GM23338 (cell line): ENCODE data around the gene SETD1A. TPM values are rescaled to one million over a fixed set of nuclear protein-coding genes. Genes with fewer than 3 reads are reported as not detected.

Experiments
- ATAC-seq: fragments of 200-7000 bp; cut with Tn5 transposase; 3 replicates; pipeline ENCODE4 v1.9.1; 2020
- DNase-seq: peaks from one replicate; pipeline ENCODE4 v3.0.0-alpha.2; 2015; ENCODE audit warnings: low spot score
- H2AFZ ChIP-seq: fragments of 200-600 bp; sonication (generic); 2 replicates; pipeline ENCODE4 v1.8.0; 2016; ENCODE audit warnings: antibody characterized with exemption, mild to moderate bottlenecking, moderate library complexity
- H3F3A ChIP-seq: fragments of 200-600 bp; sonication (generic); replicated peaks from 2 replicates; pipeline ENCODE4 v1.8.0; 2017; ENCODE audit warnings: antibody characterized with exemption, mixed run types, low read depth
- H3K27ac ChIP-seq: fragments of 200-600 bp; sonication (generic); 2 replicates; pipeline ENCODE4 v1.6.1; 2016; ENCODE audit warnings: low read depth
- H3K27me3 ChIP-seq: fragments of 200-600 bp; sonication (generic); 2 replicates; pipeline ENCODE4 v1.8.0; 2016; ENCODE audit warnings: mild to moderate bottlenecking, mixed run types, moderate library complexity; ENCODE audit not compliant: insufficient read depth
- H3K36me3 ChIP-seq: fragments of 200-600 bp; sonication (generic); 2 replicates; pipeline ENCODE4 v1.8.0; 2016; ENCODE audit warnings: mild to moderate bottlenecking; ENCODE audit not compliant: insufficient read depth
- H3K4me1 ChIP-seq: fragments of 200-600 bp; sonication (generic); 2 replicates; pipeline ENCODE4 v1.8.0; 2016; ENCODE audit warnings: mild to moderate bottlenecking, moderate library complexity; ENCODE audit not compliant: insufficient read depth
- H3K4me2 ChIP-seq: fragments of 200-600 bp; sonication (generic); 2 replicates; pipeline ENCODE4 v1.7.1; 2017; ENCODE audit warnings: mixed run types
- H3K4me3 ChIP-seq: fragments of 200-600 bp; sonication (generic); 2 replicates; pipeline ENCODE4 v1.6.1; 2016; ENCODE audit warnings: mixed run types
- H3K79me2 ChIP-seq: fragments of 200-600 bp; sonication (generic); replicated peaks from 2 replicates; pipeline ENCODE4 v1.8.0; 2017; ENCODE audit warnings: mild to moderate bottlenecking; ENCODE audit not compliant: insufficient read depth
- H3K9me2 ChIP-seq: fragments of 200-600 bp; sonication (generic); 2 replicates; pipeline ENCODE4 v1.8.0; 2017; ENCODE audit not compliant: insufficient read depth
- H4K20me1 ChIP-seq: fragments of 200-600 bp; sonication (generic); replicated peaks from 2 replicates; pipeline ENCODE4 v1.8.0; 2017; ENCODE audit warnings: mild to moderate bottlenecking; ENCODE audit not compliant: insufficient read depth
- H3K27ac Mint-ChIP-seq: 2 replicates; pipeline ENCODE4 v1.8.0; 2020; ENCODE audit warnings: inconsistent platforms, mild to moderate bottlenecking, moderate library complexity, mixed read lengths
- H3K27me3 Mint-ChIP-seq: 3 replicates; pipeline ENCODE4 v1.8.0; 2022; ENCODE audit warnings: low read depth, mild to moderate bottlenecking, moderate library complexity, mixed read lengths, inconsistent platforms; ENCODE audit not compliant: insufficient read depth, poor library complexity
- H3K36me3 Mint-ChIP-seq: 3 replicates; pipeline ENCODE4 v1.8.0; 2021; ENCODE audit warnings: low read depth, mild to moderate bottlenecking, inconsistent platforms, moderate library complexity, mixed read lengths
- H3K4me1 Mint-ChIP-seq: 3 replicates; pipeline ENCODE4 v1.8.0; 2020; ENCODE audit warnings: mild to moderate bottlenecking, inconsistent platforms, mixed read lengths
- H3K4me3 Mint-ChIP-seq: 3 replicates; pipeline ENCODE4 v1.8.0; 2021; ENCODE audit warnings: moderate library complexity, mild to moderate bottlenecking, inconsistent platforms, mixed read lengths
- H3K9me3 Mint-ChIP-seq: 3 replicates; pipeline ENCODE4 v1.8.0; 2020; ENCODE audit warnings: moderate library complexity, mild to moderate bottlenecking, inconsistent platforms, mixed read lengths
- CREB1 ChIP-seq: fragments of 250-450 bp; sonication (Bioruptor Pico); IDR thresholded peaks from 2 replicates; pipeline ENCODE4 v1.5.0; 2020; ENCODE audit warnings: low read depth, mild to moderate bottlenecking, moderate library complexity
- EZH2 ChIP-seq: fragments of 200-600 bp; sonication (generic); IDR thresholded peaks from one replicate; pipeline ENCODE4 v1.8.0; 2017; ENCODE audit warnings: antibody characterized with exemption, mild to moderate bottlenecking, low read depth; ENCODE audit not compliant: unreplicated experiment
- EZH2phosphoT487 ChIP-seq: fragments of 200-600 bp; sonication (generic); IDR thresholded peaks from one replicate; pipeline ENCODE4 v1.8.1; 2018; ENCODE audit warnings: antibody characterized with exemption; ENCODE audit not compliant: unreplicated experiment
- JUNB ChIP-seq: IDR thresholded peaks from one replicate; pipeline ENCODE4 v1.6.1; 2016; ENCODE audit warnings: antibody characterized with exemption; ENCODE audit not compliant: unreplicated experiment
- NANOG ChIP-seq: IDR thresholded peaks from 2 replicates; pipeline ENCODE4 v1.6.1; 2016; ENCODE audit warnings: antibody characterized with exemption, borderline replicate concordance
- POLR2AphosphoS5 ChIP-seq: IDR thresholded peaks from 2 replicates; pipeline ENCODE4 v1.6.1; 2016; ENCODE audit warnings: antibody characterized with exemption, low read depth
- STAT1 ChIP-seq: IDR thresholded peaks from one replicate; pipeline ENCODE4 v1.6.1; 2016; ENCODE audit warnings: antibody characterized with exemption; ENCODE audit not compliant: unreplicated experiment
- ZNF114 ChIP-seq: fragments of 250-450 bp; sonication (Bioruptor Pico); IDR thresholded peaks from 2 replicates; pipeline ENCODE4 v1.5.0; 2020; ENCODE audit warnings: mild to moderate bottlenecking, moderate library complexity
- ZNF331 ChIP-seq: fragments of 250-450 bp; sonication (Bioruptor Pico); IDR thresholded peaks from 2 replicates; pipeline ENCODE4 v1.5.0; 2020; ENCODE audit warnings: low read depth, mild to moderate bottlenecking, moderate library complexity
- polyA plus RNA-seq: library from polyadenylated mRNA; unstranded; fragments of >200 nt; fragmentation: Nextera tagmentation; extraction: Ambion mirVana; gene quantifications from 2 replicates; pipeline ENCODE4 v1.2.1, GENCODE V29; 2016
- total RNA-seq: library from RNA; depleted of rRNA; stranded (reverse); fragments of >200 nt; shearing (Covaris generic); gene quantifications from 2 replicates; pipeline ENCODE4 v1.2.3, GENCODE V29; 2014
- TF ChIP-seq, protein P1 (sequence below): fragments of 250-450 bp; sonication (Bioruptor Pico); IDR thresholded peaks from 2 replicates; pipeline ENCODE4 v1.5.0; 2020; ENCODE audit warnings: mild to moderate bottlenecking, moderate library complexity
- TF ChIP-seq, protein P2 (sequence below): IDR thresholded peaks from one replicate; pipeline ENCODE4 v1.6.1; 2018; ENCODE audit warnings: antibody characterized with exemption; ENCODE audit not compliant: unreplicated experiment
- TF ChIP-seq, protein P3 (sequence below): IDR thresholded peaks from 2 replicates; pipeline ENCODE4 v1.6.1; 2016; ENCODE audit warnings: antibody characterized with exemption
- TF ChIP-seq, protein P4 (sequence below), 2 experiments: fragments of 200-600 bp in 1 of 2; sonication (generic) in 1 of 2; conservative IDR thresholded peaks; 2 replicates each; pipeline versions ENCODE4 v1.5.1 to v1.6.1; 2016 to 2017; ENCODE audit warnings: antibody characterized with exemption in 2 of 2, low read depth in 2 of 2, mild to moderate bottlenecking in 2 of 2, moderate library complexity in 1 of 2

The SETD1A gene
- total and polyA plus RNA-seq, 2 experiments from 2014 or later, result 10.8 to 21.9 TPM

DNA sequence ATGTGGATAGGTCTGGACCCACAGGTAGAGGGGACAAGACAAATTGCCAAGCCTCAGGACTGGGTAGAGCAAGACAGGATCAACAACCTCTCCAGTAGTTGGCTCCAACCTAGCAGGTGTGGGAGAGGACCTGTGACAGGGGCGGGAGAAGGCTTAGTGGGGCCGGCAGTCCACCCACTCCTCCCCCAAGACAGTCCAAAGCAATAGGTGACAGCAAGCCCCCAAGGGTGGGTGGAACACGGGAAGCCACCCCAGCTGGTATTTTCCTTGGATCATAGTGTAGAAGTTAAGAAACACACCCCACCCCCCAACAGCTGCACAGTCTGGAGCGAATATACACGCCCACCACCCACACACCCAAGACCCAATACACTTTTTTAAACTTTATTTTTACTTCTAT lies 71.7 kb downstream of the SETD1A start:
- no peaks in the 10 kb centered on the region for H3K9me2 ChIP-seq
- Mint-ChIP-seq H3K27me3 (peaks cover 14% of the 10 kb centered on the region), H3K9me3 (no peaks in the 10 kb centered on the region; the same call in 2 of the 3 replicates)

More for the DNA sequence above, 71.7 kb downstream of the SETD1A start:
- no peak overlapping the region for H2AFZ ChIP-seq
- ATAC-seq, result no peak
- Mint-ChIP-seq H3K36me3 (no peaks in the 10 kb centered on the region), H3K4me1 (peaks cover 14% of the 10 kb centered on the region), H3K4me3 (no peak overlapping the region), H3K27ac (no peak overlapping the region)
- H3K36me3 ChIP-seq, result no peaks in the 10 kb centered on the region
- peaks cover 9% of the 10 kb centered on the region for H3K4me1 ChIP-seq
- TF ChIP-seq, protein P1, sequence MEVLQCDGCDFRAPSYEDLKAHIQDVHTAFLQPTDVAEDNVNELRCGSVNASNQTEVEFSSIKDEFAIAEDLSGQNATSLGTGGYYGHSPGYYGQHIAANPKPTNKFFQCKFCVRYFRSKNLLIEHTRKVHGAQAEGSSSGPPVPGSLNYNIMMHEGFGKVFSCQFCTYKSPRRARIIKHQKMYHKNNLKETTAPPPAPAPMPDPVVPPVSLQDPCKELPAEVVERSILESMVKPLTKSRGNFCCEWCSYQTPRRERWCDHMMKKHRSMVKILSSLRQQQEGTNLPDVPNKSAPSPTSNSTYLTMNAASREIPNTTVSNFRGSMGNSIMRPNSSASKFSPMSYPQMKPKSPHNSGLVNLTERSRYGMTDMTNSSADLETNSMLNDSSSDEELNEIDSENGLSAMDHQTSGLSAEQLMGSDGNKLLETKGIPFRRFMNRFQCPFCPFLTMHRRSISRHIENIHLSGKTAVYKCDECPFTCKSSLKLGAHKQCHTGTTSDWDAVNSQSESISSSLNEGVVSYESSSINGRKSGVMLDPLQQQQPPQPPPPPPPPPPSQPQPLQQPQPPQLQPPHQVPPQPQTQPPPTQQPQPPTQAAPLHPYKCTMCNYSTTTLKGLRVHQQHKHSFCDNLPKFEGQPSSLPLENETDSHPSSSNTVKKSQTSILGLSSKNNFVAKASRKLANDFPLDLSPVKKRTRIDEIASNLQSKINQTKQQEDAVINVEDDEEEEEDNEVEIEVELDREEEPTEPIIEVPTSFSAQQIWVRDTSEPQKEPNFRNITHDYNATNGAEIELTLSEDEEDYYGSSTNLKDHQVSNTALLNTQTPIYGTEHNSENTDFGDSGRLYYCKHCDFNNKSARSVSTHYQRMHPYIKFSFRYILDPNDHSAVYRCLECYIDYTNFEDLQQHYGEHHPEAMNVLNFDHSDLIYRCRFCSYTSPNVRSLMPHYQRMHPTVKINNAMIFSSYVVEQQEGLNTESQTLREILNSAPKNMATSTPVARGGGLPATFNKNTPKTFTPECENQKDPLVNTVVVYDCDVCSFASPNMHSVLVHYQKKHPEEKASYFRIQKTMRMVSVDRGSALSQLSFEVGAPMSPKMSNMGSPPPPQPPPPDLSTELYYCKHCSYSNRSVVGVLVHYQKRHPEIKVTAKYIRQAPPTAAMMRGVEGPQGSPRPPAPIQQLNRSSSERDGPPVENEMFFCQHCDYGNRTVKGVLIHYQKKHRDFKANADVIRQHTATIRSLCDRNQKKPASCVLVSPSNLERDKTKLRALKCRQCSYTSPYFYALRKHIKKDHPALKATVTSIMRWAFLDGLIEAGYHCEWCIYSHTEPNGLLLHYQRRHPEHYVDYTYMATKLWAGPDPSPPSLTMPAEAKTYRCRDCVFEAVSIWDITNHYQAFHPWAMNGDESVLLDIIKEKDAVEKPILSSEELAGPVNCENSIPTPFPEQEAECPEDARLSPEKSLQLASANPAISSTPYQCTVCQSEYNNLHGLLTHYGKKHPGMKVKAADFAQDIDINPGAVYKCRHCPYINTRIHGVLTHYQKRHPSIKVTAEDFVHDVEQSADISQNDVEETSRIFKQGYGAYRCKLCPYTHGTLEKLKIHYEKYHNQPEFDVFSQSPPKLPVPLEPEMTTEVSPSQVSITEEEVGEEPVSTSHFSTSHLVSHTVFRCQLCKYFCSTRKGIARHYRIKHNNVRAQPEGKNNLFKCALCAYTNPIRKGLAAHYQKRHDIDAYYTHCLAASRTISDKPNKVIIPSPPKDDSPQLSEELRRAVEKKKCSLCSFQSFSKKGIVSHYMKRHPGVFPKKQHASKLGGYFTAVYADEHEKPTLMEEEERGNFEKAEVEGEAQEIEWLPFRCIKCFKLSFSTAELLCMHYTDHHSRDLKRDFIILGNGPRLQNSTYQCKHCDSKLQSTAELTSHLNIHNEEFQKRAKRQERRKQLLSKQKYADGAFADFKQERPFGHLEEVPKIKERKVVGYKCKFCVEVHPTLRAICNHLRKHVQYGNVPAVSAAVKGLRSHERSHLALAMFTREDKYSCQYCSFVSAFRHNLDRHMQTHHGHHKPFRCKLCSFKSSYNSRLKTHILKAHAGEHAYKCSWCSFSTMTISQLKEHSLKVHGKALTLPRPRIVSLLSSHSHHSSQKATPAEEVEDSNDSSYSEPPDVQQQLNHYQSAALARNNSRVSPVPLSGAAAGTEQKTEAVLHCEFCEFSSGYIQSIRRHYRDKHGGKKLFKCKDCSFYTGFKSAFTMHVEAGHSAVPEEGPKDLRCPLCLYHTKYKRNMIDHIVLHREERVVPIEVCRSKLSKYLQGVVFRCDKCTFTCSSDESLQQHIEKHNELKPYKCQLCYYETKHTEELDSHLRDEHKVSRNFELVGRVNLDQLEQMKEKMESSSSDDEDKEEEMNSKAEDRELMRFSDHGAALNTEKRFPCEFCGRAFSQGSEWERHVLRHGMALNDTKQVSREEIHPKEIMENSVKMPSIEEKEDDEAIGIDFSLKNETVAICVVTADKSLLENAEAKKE (CRISPR knock-in tag), result no peak
- TF ChIP-seq EZH2 (no peak), JUNB (no peak), CREB1 (no peak), NANOG (no peak), STAT1 (no peak), ZNF114 (CRISPR knock-in tag) (no peak), POLR2AphosphoS5 (no peak), ZNF331 (CRISPR knock-in tag) (no peak), EZH2phosphoT487 (no peak)
- TF ChIP-seq, protein P2, sequence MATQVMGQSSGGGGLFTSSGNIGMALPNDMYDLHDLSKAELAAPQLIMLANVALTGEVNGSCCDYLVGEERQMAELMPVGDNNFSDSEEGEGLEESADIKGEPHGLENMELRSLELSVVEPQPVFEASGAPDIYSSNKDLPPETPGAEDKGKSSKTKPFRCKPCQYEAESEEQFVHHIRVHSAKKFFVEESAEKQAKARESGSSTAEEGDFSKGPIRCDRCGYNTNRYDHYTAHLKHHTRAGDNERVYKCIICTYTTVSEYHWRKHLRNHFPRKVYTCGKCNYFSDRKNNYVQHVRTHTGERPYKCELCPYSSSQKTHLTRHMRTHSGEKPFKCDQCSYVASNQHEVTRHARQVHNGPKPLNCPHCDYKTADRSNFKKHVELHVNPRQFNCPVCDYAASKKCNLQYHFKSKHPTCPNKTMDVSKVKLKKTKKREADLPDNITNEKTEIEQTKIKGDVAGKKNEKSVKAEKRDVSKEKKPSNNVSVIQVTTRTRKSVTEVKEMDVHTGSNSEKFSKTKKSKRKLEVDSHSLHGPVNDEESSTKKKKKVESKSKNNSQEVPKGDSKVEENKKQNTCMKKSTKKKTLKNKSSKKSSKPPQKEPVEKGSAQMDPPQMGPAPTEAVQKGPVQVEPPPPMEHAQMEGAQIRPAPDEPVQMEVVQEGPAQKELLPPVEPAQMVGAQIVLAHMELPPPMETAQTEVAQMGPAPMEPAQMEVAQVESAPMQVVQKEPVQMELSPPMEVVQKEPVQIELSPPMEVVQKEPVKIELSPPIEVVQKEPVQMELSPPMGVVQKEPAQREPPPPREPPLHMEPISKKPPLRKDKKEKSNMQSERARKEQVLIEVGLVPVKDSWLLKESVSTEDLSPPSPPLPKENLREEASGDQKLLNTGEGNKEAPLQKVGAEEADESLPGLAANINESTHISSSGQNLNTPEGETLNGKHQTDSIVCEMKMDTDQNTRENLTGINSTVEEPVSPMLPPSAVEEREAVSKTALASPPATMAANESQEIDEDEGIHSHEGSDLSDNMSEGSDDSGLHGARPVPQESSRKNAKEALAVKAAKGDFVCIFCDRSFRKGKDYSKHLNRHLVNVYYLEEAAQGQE, result no peak
- TF ChIP-seq, protein P3, sequence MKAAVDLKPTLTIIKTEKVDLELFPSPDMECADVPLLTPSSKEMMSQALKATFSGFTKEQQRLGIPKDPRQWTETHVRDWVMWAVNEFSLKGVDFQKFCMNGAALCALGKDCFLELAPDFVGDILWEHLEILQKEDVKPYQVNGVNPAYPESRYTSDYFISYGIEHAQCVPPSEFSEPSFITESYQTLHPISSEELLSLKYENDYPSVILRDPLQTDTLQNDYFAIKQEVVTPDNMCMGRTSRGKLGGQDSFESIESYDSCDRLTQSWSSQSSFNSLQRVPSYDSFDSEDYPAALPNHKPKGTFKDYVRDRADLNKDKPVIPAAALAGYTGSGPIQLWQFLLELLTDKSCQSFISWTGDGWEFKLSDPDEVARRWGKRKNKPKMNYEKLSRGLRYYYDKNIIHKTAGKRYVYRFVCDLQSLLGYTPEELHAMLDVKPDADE, result no peak
- TF ChIP-seq, protein P4, sequence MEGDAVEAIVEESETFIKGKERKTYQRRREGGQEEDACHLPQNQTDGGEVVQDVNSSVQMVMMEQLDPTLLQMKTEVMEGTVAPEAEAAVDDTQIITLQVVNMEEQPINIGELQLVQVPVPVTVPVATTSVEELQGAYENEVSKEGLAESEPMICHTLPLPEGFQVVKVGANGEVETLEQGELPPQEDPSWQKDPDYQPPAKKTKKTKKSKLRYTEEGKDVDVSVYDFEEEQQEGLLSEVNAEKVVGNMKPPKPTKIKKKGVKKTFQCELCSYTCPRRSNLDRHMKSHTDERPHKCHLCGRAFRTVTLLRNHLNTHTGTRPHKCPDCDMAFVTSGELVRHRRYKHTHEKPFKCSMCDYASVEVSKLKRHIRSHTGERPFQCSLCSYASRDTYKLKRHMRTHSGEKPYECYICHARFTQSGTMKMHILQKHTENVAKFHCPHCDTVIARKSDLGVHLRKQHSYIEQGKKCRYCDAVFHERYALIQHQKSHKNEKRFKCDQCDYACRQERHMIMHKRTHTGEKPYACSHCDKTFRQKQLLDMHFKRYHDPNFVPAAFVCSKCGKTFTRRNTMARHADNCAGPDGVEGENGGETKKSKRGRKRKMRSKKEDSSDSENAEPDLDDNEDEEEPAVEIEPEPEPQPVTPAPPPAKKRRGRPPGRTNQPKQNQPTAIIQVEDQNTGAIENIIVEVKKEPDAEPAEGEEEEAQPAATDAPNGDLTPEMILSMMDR (conservative IDR thresholded peaks at IDR 0.05; ENCODE audit: low read depth in 2 of 2), result no peak
- H4K20me1 ChIP-seq, result no peaks in the 10 kb centered on the region
- DNase-seq, result no peak
- no peak overlapping the region for H3K4me2 ChIP-seq
- no peak overlapping the region for H3K27ac ChIP-seq
- H3K4me3 ChIP-seq, result no peak overlapping the region
- H3K27me3 ChIP-seq, result no peaks in the 10 kb centered on the region
- H3K79me2 ChIP-seq, result no peaks in the 10 kb centered on the region; the same call in 1 of the 2 replicates
- H3F3A ChIP-seq, result peaks cover 12% of the 10 kb centered on the region
